ENCODE data around the gene FITM1.
A peak's percentile ranks its signal among the peaks of the same experiment; 100 is the strongest.

FITM1 gene

GRCh38 chr14:24145219-24145618 is 14.8 kb downstream of the FITM1 start:
- peaks cover 11% of the 10 kb centered on the region for H3K4me1 ChIP-seq (ENCODE audit: low read length)
- H3K9me3 ChIP-seq (replicated peaks; ENCODE audit: insufficient read depth, low read length) = no peaks in the 10 kb centered on the region
- no peaks in the 10 kb centered on the region for H3K9me2 ChIP-seq (replicated peaks; ENCODE audit: insufficient read depth, low read length)
- no peak overlapping the region for H3K27ac ChIP-seq (ENCODE audit: low read length)
- peak overlapping the region; percentile 81 for H3K4me2 ChIP-seq (ENCODE audit: low read depth, low read length)
- no peaks in the 10 kb centered on the region for H3K36me3 ChIP-seq (replicated peaks; ENCODE audit: insufficient read depth, low read length)
- TF ChIP-seq EZH2phosphoT487 (IDR thresholded peaks at IDR 0.05; ENCODE audit: low read length) (no peak), EZH2 (optimal IDR thresholded peaks at IDR 0.05; ENCODE audit: low read depth, low read length) (no peak), CTCF (IDR thresholded peaks at IDR 0.05; ENCODE audit: low read length) (no peak)
- peaks cover 52% of the 10 kb centered on the region for H3K79me2 ChIP-seq (ENCODE audit: low read length)
- no peaks in the 10 kb centered on the region for H4K20me1 ChIP-seq (ENCODE audit: insufficient read depth, low read length)
- peak overlapping the region; percentile 84; the same call in 1 of the 2 replicates for H3K9ac ChIP-seq (ENCODE audit: low read length)
- H3K4me3 ChIP-seq (ENCODE audit: low read length) = peak overlapping the region; percentile 87
- no peaks in the 10 kb centered on the region for H3K27me3 ChIP-seq (replicated peaks; ENCODE audit: insufficient read depth, low read length)
- no peak for DNase-seq
- H2AFZ ChIP-seq (ENCODE audit: low read length) = no peak overlapping the region
- peaks cover 10% of the 10 kb centered on the region for H3F3A ChIP-seq (ENCODE audit: insufficient read depth, low read length)

- peaks cover 10% of the 10 kb centered on the region for H3F3A ChIP-seq (ENCODE audit: insufficient read depth, low read length)
- H4K20me1 ChIP-seq (ENCODE audit: insufficient read depth, low read length) = no peaks in the 10 kb centered on the region
- H3K36me3 ChIP-seq (replicated peaks; ENCODE audit: insufficient read depth, low read length) = no peaks in the 10 kb centered on the region
- no peak for TF ChIP-seq EZH2 (optimal IDR thresholded peaks at IDR 0.05; ENCODE audit: low read depth, low read length)
- TF ChIP-seq CTCF (IDR thresholded peaks at IDR 0.05; ENCODE audit: low read length) = no peak
- TF ChIP-seq EZH2phosphoT487 (IDR thresholded peaks at IDR 0.05; ENCODE audit: low read length) = no peak
- peak overlapping the region; percentile 63; the same call in 1 of the 2 replicates for H3K27ac ChIP-seq (ENCODE audit: low read length)
- no peaks in the 10 kb centered on the region for H3K9me2 ChIP-seq (replicated peaks; ENCODE audit: insufficient read depth, low read length)
- peaks cover 11% of the 10 kb centered on the region for H3K4me1 ChIP-seq (ENCODE audit: low read length)
- H3K4me3 ChIP-seq (ENCODE audit: low read length) = peak overlapping the region; percentile 87
- no peak overlapping the region for H2AFZ ChIP-seq (ENCODE audit: low read length)
- peaks cover 47% of the 10 kb centered on the region for H3K79me2 ChIP-seq (ENCODE audit: low read length)
- H3K9ac ChIP-seq (ENCODE audit: low read length) = peak overlapping the region; percentile 84
- H3K27me3 ChIP-seq (replicated peaks; ENCODE audit: insufficient read depth, low read length) = no peaks in the 10 kb centered on the region
- H3K9me3 ChIP-seq (replicated peaks; ENCODE audit: insufficient read depth, low read length) = no peaks in the 10 kb centered on the region
- no peak for DNase-seq
- peak overlapping the region; percentile 81 for H3K4me2 ChIP-seq (ENCODE audit: low read depth, low read length)
Measured at GRCh38 chr14:24145690-24146452, 15.4 kb downstream of the FITM1 start.

- H3K9me3 ChIP-seq (replicated peaks; ENCODE audit: insufficient read depth, low read length) = no peaks in the 10 kb centered on the region
- H4K20me1 ChIP-seq (ENCODE audit: insufficient read depth, low read length) = no peaks in the 10 kb centered on the region
- peak within 1 kb of the TSS; percentile 87 for H3K4me3 ChIP-seq (ENCODE audit: low read length)
- peak within 1 kb of the TSS; percentile 81 for H3K4me2 ChIP-seq (ENCODE audit: low read depth, low read length)
- peak within 1 kb of the TSS; percentile 76; the same call in 1 of the 2 replicates for H3K27ac ChIP-seq (ENCODE audit: low read length)
- DNase-seq = peak; percentile 74
- no peaks in the 10 kb centered on the region for H3K27me3 ChIP-seq (replicated peaks; ENCODE audit: insufficient read depth, low read length)
- TF ChIP-seq EZH2phosphoT487 (IDR thresholded peaks at IDR 0.05; ENCODE audit: low read length) (no peak), EZH2 (optimal IDR thresholded peaks at IDR 0.05; ENCODE audit: low read depth, low read length) (no peak), CTCF (IDR thresholded peaks at IDR 0.05; ENCODE audit: low read length) (no peak)
- H3K36me3 ChIP-seq (replicated peaks; ENCODE audit: insufficient read depth, low read length) = no peaks in the 10 kb centered on the region
- H3K79me2 ChIP-seq (ENCODE audit: low read length) = peaks cover 47% of the 10 kb centered on the region
- peak within 1 kb of the TSS; percentile 84 for H3K9ac ChIP-seq (ENCODE audit: low read length)
- H3K9me2 ChIP-seq (replicated peaks; ENCODE audit: insufficient read depth, low read length) = no peaks in the 10 kb centered on the region
- H3F3A ChIP-seq (ENCODE audit: insufficient read depth, low read length) = peaks cover 10% of the 10 kb centered on the region
- H3K4me1 ChIP-seq (ENCODE audit: low read length) = peaks cover 11% of the 10 kb centered on the region
- H2AFZ ChIP-seq (ENCODE audit: low read length) = peak within 1 kb of the TSS; percentile 65
Measured at GRCh38 chr14:24146453-24146977, 16.1 kb downstream of the FITM1 start, which contains the start of gene PSME2. PSME2 (minus strand) TSS chr14:24146610; CDS start chr14:24146581, 29 bp downstream.
